MM.1S (cell line): ENCODE data around the gene MVK.

Source experiments
- DNase-seq: peaks from one replicate; pipeline ENCODE4 v3.0.0-alpha.2; 2015
- H2AFZ ChIP-seq: fragments of 300-600 bp; sonication (generic); 2 replicates; pipeline ENCODE4 v1.6.0; 2016; ENCODE audit warnings: antibody characterized with exemption, low read length
- H3F3A ChIP-seq: fragments of 300-600 bp; sonication (generic); 2 replicates; pipeline ENCODE4 v1.6.1; 2016; ENCODE audit warnings: mild to moderate bottlenecking, antibody characterized with exemption, low read length, moderate library complexity, mixed read lengths; ENCODE audit not compliant: insufficient read depth
- H3K27ac ChIP-seq: fragments of 300-600 bp; sonication (generic); 2 replicates; pipeline ENCODE4 v1.5.1; 2016; ENCODE audit warnings: mild to moderate bottlenecking, low read length
- H3K27me3 ChIP-seq: fragments of 300-600 bp; sonication (generic); replicated peaks from 2 replicates; pipeline ENCODE4 v1.6.0; 2016; ENCODE audit warnings: low read length; ENCODE audit not compliant: insufficient read depth
- H3K36me3 ChIP-seq: fragments of 300-600 bp; sonication (generic); replicated peaks from 2 replicates; pipeline ENCODE4 v1.6.1; 2016; ENCODE audit warnings: mild to moderate bottlenecking, low read length, mixed read lengths; ENCODE audit not compliant: insufficient read depth
- H3K4me1 ChIP-seq: fragments of 300-600 bp; sonication (generic); 2 replicates; pipeline ENCODE4 v1.6.1; 2016; ENCODE audit warnings: low read length, mixed read lengths
- H3K4me2 ChIP-seq: fragments of 300-600 bp; sonication (generic); 2 replicates; pipeline ENCODE4 v1.6.0; 2016; ENCODE audit warnings: low read depth, low read length
- H3K4me3 ChIP-seq: fragments of 300-600 bp; sonication (generic); 2 replicates; pipeline ENCODE4 v1.5.1; 2016; ENCODE audit warnings: low read length, mixed read lengths
- H3K79me2 ChIP-seq: fragments of 300-600 bp; sonication (generic); 2 replicates; pipeline ENCODE4 v1.6.1; 2016; ENCODE audit warnings: mixed run types, low read length, mixed read lengths
- H3K9ac ChIP-seq: fragments of 300-600 bp; sonication (generic); 2 replicates; pipeline ENCODE4 v1.6.1; 2016; ENCODE audit warnings: low read length, mixed read lengths
- H3K9me2 ChIP-seq: fragments of 300-600 bp; sonication (generic); replicated peaks from 2 replicates; pipeline ENCODE4 v1.6.1; 2016; ENCODE audit warnings: mild to moderate bottlenecking, low read length, mixed read lengths; ENCODE audit not compliant: insufficient read depth
- H3K9me3 ChIP-seq: fragments of 300-600 bp; sonication (generic); replicated peaks from 2 replicates; pipeline ENCODE4 v1.6.1; 2016; ENCODE audit warnings: mild to moderate bottlenecking, low read length, mixed read lengths; ENCODE audit not compliant: insufficient read depth
- H4K20me1 ChIP-seq: fragments of 300-600 bp; sonication (generic); 2 replicates; pipeline ENCODE4 v1.6.1; 2016; ENCODE audit warnings: mild to moderate bottlenecking, low read length, moderate library complexity, mixed read lengths; ENCODE audit not compliant: insufficient read depth
- EZH2 ChIP-seq: fragments of 300-600 bp; sonication (generic); optimal IDR thresholded peaks from 2 replicates; pipeline ENCODE3; 2017; ENCODE audit warnings: low read depth, mild to moderate bottlenecking, antibody characterized with exemption, low read length, mixed read lengths
- EZH2phosphoT487 ChIP-seq: fragments of 300-600 bp; sonication (generic); IDR thresholded peaks from 2 replicates; pipeline ENCODE4 v1.6.1; 2018; ENCODE audit warnings: antibody characterized with exemption, low read length
- TF ChIP-seq, protein P1 (sequence below): fragments of 300-600 bp; sonication (generic); IDR thresholded peaks from 2 replicates; pipeline ENCODE4 v1.5.1; 2016; ENCODE audit warnings: antibody characterized with exemption, low read length, mixed read lengths

The MVK gene

DNA sequence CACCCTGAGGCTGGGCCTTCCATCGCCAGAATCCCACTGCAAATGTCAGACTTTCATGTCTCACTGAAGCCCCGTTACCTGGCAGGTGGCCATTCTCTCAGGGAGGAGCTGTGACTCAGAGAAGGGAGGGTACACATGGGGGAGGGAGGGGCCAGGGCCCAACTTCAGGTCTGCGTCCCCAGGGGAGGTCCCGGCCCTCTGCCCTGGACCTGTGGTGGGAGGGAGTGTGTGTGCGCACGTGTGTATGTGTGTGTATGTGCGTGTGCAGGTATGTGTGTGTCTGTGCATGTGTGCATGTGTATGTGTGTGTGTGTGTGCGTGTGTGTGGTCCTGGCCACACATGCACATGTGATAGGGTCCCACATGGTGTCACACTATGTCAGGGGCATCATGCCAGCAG, 50.9 kb downstream of the MVK start:
- H3K4me1 ChIP-seq = no peaks in the 10 kb centered on the region
- H2AFZ ChIP-seq = no peak overlapping the region
- H3K4me3 ChIP-seq = no peak overlapping the region
- no peaks in the 10 kb centered on the region for H3K9me2 ChIP-seq
- no peak overlapping the region for H3K27ac ChIP-seq
- no peak overlapping the region for H3K4me2 ChIP-seq
- no peak overlapping the region for H3K9ac ChIP-seq
- no peaks in the 10 kb centered on the region for H4K20me1 ChIP-seq
- TF ChIP-seq, protein P1, sequence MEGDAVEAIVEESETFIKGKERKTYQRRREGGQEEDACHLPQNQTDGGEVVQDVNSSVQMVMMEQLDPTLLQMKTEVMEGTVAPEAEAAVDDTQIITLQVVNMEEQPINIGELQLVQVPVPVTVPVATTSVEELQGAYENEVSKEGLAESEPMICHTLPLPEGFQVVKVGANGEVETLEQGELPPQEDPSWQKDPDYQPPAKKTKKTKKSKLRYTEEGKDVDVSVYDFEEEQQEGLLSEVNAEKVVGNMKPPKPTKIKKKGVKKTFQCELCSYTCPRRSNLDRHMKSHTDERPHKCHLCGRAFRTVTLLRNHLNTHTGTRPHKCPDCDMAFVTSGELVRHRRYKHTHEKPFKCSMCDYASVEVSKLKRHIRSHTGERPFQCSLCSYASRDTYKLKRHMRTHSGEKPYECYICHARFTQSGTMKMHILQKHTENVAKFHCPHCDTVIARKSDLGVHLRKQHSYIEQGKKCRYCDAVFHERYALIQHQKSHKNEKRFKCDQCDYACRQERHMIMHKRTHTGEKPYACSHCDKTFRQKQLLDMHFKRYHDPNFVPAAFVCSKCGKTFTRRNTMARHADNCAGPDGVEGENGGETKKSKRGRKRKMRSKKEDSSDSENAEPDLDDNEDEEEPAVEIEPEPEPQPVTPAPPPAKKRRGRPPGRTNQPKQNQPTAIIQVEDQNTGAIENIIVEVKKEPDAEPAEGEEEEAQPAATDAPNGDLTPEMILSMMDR = no peak
- no peak for TF ChIP-seq EZH2
- no peak for TF ChIP-seq EZH2phosphoT487
- H3K36me3 ChIP-seq = no peaks in the 10 kb centered on the region
- peaks cover 13% of the 10 kb centered on the region; the same call in 1 of the 2 replicates for H3K27me3 ChIP-seq
- no peaks in the 10 kb centered on the region for H3F3A ChIP-seq
- H3K9me3 ChIP-seq = no peaks in the 10 kb centered on the region
- no peak for DNase-seq
- H3K79me2 ChIP-seq = no peaks in the 10 kb centered on the region

DNA sequence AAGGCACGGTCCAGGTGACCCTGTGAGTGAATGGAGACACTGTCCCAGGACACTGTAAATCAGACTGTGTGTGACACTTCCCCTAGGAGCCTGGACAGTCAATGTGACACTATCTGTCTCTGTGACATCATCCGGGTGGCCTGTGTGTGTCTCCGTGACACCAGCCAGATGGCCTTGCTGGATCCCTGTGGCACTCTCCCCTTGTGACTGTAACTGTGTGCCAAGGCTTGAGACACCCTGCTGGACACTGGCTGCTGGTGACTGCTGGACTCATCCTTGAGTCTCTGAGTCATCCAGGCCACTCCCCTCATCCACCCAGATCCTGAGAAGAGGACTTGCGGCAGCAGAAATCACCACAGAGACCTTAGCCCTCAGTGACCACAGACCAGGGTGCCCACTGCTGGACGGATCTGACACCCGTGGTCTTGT, 51.6 kb downstream of the MVK start:
- H3F3A ChIP-seq = no peaks in the 10 kb centered on the region
- no peaks in the 10 kb centered on the region for H3K79me2 ChIP-seq
- no peaks in the 10 kb centered on the region for H4K20me1 ChIP-seq
- H3K36me3 ChIP-seq = no peaks in the 10 kb centered on the region
- no peak overlapping the region for H3K4me2 ChIP-seq
- DNase-seq = no peak
- no peak for TF ChIP-seq EZH2phosphoT487
- no peak for TF ChIP-seq EZH2
- TF ChIP-seq, protein P1 = no peak
- H3K9me2 ChIP-seq = no peaks in the 10 kb centered on the region
- no peak overlapping the region for H3K27ac ChIP-seq
- H3K27me3 ChIP-seq = peaks cover 13% of the 10 kb centered on the region; the same call in 1 of the 2 replicates
- H3K9me3 ChIP-seq = no peaks in the 10 kb centered on the region
- H2AFZ ChIP-seq = no peak overlapping the region
- no peak overlapping the region for H3K4me3 ChIP-seq
- H3K9ac ChIP-seq = no peak overlapping the region
- no peaks in the 10 kb centered on the region for H3K4me1 ChIP-seq

DNA sequence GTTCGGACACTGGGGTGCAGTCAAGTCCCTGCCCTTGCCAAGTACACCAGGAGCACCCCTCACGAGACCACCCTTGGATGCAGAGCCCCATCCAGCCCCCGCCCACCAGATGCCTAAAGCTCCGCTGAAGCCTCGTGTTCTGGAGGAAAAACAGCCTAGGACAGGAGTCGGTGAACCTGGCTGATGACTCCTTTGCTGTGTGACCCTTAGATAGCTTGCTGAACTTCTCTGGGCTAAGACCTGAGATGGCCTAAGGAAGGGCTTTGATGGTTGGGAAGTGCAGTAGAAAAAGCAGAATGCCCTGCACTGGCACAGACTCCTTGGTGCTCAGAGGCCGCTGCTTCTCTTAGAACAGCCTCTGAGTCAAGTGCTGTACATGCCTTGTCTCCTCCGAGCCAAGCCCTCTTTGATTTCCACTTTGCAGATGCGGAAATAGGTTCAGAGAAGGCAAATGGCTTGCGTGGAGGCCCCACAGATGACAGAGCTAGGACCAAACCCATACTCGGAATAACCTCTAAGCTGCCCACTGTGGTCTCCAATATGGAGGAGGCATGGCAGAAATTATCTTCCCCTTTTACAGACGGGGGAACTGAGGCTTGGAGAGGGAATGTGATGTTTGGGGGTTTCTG, 52.3 kb downstream of the MVK start:
- Histone ChIP-seq H4K20me1 (no peaks in the 10 kb centered on the region), H3K9me2 (no peaks in the 10 kb centered on the region), H3K9me3 (no peaks in the 10 kb centered on the region), H3K36me3 (no peaks in the 10 kb centered on the region), H3K4me1 (no peaks in the 10 kb centered on the region), H3K79me2 (no peaks in the 10 kb centered on the region), H3K27me3 (peaks cover 12% of the 10 kb centered on the region; the same call in 1 of the 2 replicates), H3F3A (no peaks in the 10 kb centered on the region), H3K27ac (no peak overlapping the region), H2AFZ (no peak overlapping the region), H3K4me2 (no peak overlapping the region), H3K4me3 (no peak overlapping the region), H3K9ac (no peak overlapping the region)
- TF ChIP-seq, protein P1 = no peak
- no peak for TF ChIP-seq EZH2phosphoT487
- TF ChIP-seq EZH2 = no peak
- no peak for DNase-seq
